22Rv1 (cell line): ENCODE measurements around the gene HOATZ.

Experiments used
- H3K27ac ChIP-seq: fragments of 450-650 bp; 2 replicates; pipeline ENCODE4 v1.5.1; 2017
- CTCF ChIP-seq: fragments of 450-650 bp; IDR thresholded peaks from 2 replicates; pipeline ENCODE4 v1.5.1; 2017; ENCODE audit warnings: mild to moderate bottlenecking
- ZFX ChIP-seq: fragments of 450-650 bp; IDR thresholded peaks from 2 replicates; pipeline ENCODE4 v1.6.1; 2017; ENCODE audit warnings: antibody characterized with exemption, borderline replicate concordance

Gene HOATZ

DNA sequence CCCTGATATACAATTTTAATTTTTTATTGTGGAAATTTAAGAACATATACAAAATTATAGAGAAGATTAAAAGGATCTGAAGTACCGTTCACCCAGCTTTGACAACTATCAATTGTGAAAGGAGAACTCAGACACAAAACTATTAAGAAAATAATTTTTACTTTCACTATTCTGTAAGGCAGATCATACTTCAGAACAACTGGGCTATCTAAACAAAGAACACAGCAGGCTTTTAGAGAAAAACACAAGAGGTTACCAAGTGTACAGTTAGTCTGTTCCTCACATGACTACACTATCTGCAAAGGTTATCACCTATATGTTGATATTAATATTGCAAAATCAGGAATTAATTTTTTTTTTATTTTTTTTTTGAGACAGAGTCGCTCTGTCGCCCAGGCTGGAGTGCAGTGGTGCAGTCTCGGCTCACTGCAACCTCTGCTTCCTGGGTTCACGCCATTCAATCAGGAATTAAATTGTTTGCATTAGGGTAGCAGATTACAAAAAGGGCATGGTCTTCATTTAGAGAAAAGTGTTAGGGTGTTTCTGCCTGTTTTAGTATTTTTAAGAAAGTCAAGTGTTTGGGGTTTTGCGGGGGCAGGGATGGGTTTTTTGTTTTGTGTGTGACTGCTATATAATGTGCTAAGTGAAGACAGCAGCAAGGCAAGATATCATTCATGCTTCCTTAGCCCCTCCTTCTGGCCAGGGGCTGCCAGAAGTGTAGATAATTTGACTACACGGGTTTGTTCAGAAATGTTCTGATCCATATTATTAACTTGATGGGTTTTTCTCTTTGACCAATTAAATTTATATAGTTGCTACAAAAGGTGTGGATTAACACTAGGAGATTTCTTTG, 60.0 kb downstream of the HOATZ start:
- no peak for TF ChIP-seq ZFX
- TF ChIP-seq CTCF = no peak
- H3K27ac ChIP-seq = no peak overlapping the region

- no peak overlapping the region for H3K27ac ChIP-seq
- TF ChIP-seq ZFX = no peak
- no peak for TF ChIP-seq CTCF
Measured at GRCh38 chr11:111575740-111576139, 61.2 kb downstream of the HOATZ start.

- no peak for TF ChIP-seq ZFX
- no peak overlapping the region for H3K27ac ChIP-seq
Measured at GRCh38 chr11:111577821-111578220, 63.2 kb downstream of the HOATZ start.

- TF ChIP-seq CTCF = no peak
- TF ChIP-seq ZFX = no peak
- no peak overlapping the region for H3K27ac ChIP-seq
Measured at GRCh38 chr11:111581341-111581740, 66.8 kb downstream of the HOATZ start.

DNA sequence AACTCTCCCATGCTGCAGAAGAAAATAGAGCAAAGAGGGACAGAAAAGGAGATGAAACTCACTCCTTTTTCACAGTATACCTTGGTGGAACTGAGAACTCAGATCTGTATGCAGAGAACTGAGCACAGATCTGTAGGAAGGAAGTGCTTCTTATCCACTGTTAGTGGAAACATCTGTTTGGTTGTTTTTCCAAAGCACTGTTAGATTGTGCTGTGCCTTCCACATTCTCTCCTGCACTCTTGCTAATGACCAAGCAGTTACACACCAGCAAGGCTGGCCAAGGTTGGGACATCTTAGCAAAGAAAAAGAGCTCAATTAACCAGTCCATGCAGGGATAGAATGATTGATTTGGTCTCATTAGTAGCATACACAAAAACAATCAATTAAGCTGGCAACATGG, 67.6 kb downstream of the HOATZ start:
- no peak for TF ChIP-seq ZFX
- no peak for TF ChIP-seq CTCF
- H3K27ac ChIP-seq = no peak overlapping the region

DNA sequence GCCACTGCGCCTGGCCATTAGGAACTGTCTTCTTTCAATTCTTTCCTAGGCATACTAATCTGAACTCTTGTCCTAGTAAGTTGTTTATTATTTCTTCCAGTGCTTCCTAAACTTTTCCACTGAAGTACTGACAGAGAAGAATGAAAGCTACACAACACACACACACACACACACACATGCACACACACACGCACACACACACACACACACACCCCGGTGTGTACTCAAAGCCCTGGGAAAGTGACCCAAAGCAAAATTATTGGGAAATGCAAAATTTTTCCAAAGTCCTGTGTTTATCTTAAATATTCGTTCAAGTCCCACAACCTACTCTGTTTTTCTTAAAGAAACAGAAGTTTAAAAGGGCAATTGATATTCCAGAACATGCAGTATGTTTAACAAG, 68.3 kb downstream of the HOATZ start:
- no peak for TF ChIP-seq ZFX
- no peak for TF ChIP-seq CTCF
- no peak overlapping the region for H3K27ac ChIP-seq

- H3K27ac ChIP-seq = no peak overlapping the region
Measured at GRCh38 chr11:111585371-111585770, 70.8 kb downstream of the HOATZ start.

More at GRCh38 chr11:111585371-111585770, 70.8 kb downstream of the HOATZ start:
- TF ChIP-seq ZFX (no peak), CTCF (no peak)
